Loucy (cell line): ENCODE data around the gene DOLPP1.

ENCODE experiments used
- H2AFZ ChIP-seq: fragments of 200-600 bp; sonication (generic); 2 replicates; pipeline ENCODE4 v1.6.0; 2016; ENCODE audit warnings: antibody characterized with exemption, mild to moderate bottlenecking, low read length, moderate library complexity
- H3F3A ChIP-seq: fragments of 200-600 bp; 2 replicates; pipeline ENCODE4 v1.6.0; 2016; ENCODE audit warnings: antibody characterized with exemption, low read depth, mild to moderate bottlenecking
- H3K27me3 ChIP-seq: fragments of 200-600 bp; sonication (generic); 2 replicates; pipeline ENCODE4 v1.6.1; 2014; ENCODE audit warnings: low read length, mild to moderate bottlenecking; ENCODE audit not compliant: insufficient read depth, poor library complexity, severe bottlenecking
- H3K36me3 ChIP-seq: fragments of 200-600 bp; sonication (generic); 2 replicates; pipeline ENCODE4 v1.6.1; 2016; ENCODE audit warnings: low read length; ENCODE audit not compliant: insufficient read depth
- H3K4me1 ChIP-seq: fragments of 200-600 bp; sonication (generic); 2 replicates; pipeline ENCODE4 v1.5.1; 2014; ENCODE audit warnings: low read length, mild to moderate bottlenecking; ENCODE audit not compliant: insufficient read depth, poor library complexity, severe bottlenecking
- H3K4me2 ChIP-seq: fragments of 200-600 bp; sonication (generic); 2 replicates; pipeline ENCODE4 v1.6.0; 2014; ENCODE audit warnings: antibody characterized with exemption, low read length, low read depth, mild to moderate bottlenecking; ENCODE audit not compliant: poor library complexity, severe bottlenecking
- H3K4me3 ChIP-seq: fragments of 200-600 bp; sonication (generic); 2 replicates; pipeline ENCODE4 v1.5.1; 2014; ENCODE audit warnings: low read length, mild to moderate bottlenecking, mixed read lengths; ENCODE audit not compliant: poor library complexity, severe bottlenecking
- H3K79me2 ChIP-seq: fragments of 200-600 bp; sonication (generic); 2 replicates; pipeline ENCODE4 v1.6.1; 2014; ENCODE audit warnings: low read length; ENCODE audit not compliant: insufficient read depth
- H3K9ac ChIP-seq: fragments of 200-600 bp; sonication (generic); 2 replicates; pipeline ENCODE4 v1.6.0; 2014; ENCODE audit warnings: mild to moderate bottlenecking, low read depth, low read length, moderate library complexity; ENCODE audit not compliant: poor library complexity, severe bottlenecking
- H3K9me2 ChIP-seq: fragments of 200-600 bp; sonication (generic); replicated peaks from 2 replicates; pipeline ENCODE4 v1.6.1; 2016; ENCODE audit warnings: low read depth, low read length, mixed read lengths
- H3K9me3 ChIP-seq: fragments of 200-600 bp; sonication (generic); 2 replicates; pipeline ENCODE4 v1.6.1; 2014; ENCODE audit warnings: mild to moderate bottlenecking, antibody characterized with exemption, low read length, low read depth; ENCODE audit not compliant: insufficient read depth
- H4K20me1 ChIP-seq: fragments of 200-600 bp; sonication (generic); 2 replicates; pipeline ENCODE4 v1.6.0; 2014; ENCODE audit warnings: antibody characterized with exemption, low read length, mild to moderate bottlenecking; ENCODE audit not compliant: insufficient read depth, poor library complexity, severe bottlenecking
- EZH2phosphoT487 ChIP-seq: fragments of 200-600 bp; IDR thresholded peaks from 2 replicates; pipeline ENCODE4 v1.6.1; 2018; ENCODE audit warnings: antibody characterized with exemption, mild to moderate bottlenecking, moderate library complexity, borderline replicate concordance
- TF ChIP-seq, protein P1 (sequence below): fragments of 200-600 bp; sonication (generic); conservative IDR thresholded peaks from 2 replicates; pipeline ENCODE4 v1.5.1; 2014; ENCODE audit warnings: mild to moderate bottlenecking, antibody characterized with exemption, low read length

DOLPP1 gene

DNA sequence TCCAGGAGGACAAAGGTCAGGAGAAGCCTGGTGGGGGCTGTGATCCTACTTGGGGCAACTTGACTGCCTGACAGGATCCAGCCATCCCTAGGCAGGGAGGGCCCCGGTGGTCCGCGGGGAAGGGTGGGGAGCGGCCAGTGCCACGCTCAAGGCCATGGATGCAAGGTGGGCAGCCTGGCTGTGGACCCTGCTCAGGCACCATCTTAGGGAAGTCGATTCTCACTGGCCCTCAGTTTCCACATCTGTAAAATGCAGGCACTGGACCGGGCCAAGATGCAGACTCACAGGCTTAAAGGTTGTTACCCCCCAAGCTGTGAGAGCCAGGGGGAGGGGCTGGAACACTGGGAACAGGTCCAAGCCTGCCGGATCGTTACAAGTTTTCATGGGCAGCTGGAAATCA, 8.7 kb upstream of the DOLPP1 start:
- H3K9me3 ChIP-seq, result no peaks in the 10 kb centered on the region
- peak overlapping the region; percentile 89 for H3K9ac ChIP-seq
- no peak for TF ChIP-seq EZH2phosphoT487
- TF ChIP-seq, protein P1, sequence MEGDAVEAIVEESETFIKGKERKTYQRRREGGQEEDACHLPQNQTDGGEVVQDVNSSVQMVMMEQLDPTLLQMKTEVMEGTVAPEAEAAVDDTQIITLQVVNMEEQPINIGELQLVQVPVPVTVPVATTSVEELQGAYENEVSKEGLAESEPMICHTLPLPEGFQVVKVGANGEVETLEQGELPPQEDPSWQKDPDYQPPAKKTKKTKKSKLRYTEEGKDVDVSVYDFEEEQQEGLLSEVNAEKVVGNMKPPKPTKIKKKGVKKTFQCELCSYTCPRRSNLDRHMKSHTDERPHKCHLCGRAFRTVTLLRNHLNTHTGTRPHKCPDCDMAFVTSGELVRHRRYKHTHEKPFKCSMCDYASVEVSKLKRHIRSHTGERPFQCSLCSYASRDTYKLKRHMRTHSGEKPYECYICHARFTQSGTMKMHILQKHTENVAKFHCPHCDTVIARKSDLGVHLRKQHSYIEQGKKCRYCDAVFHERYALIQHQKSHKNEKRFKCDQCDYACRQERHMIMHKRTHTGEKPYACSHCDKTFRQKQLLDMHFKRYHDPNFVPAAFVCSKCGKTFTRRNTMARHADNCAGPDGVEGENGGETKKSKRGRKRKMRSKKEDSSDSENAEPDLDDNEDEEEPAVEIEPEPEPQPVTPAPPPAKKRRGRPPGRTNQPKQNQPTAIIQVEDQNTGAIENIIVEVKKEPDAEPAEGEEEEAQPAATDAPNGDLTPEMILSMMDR, result no peak
- no peaks in the 10 kb centered on the region for H3K9me2 ChIP-seq
- H3K27me3 ChIP-seq, result no peaks in the 10 kb centered on the region
- no peaks in the 10 kb centered on the region for H3K36me3 ChIP-seq
- peak overlapping the region; percentile 90 for H3K4me2 ChIP-seq
- H3F3A ChIP-seq, result peaks cover 11% of the 10 kb centered on the region; the same call in 1 of the 2 replicates
- H2AFZ ChIP-seq, result no peak overlapping the region
- H3K4me1 ChIP-seq, result peaks cover 45% of the 10 kb centered on the region
- no peaks in the 10 kb centered on the region for H4K20me1 ChIP-seq
- H3K4me3 ChIP-seq, result peak overlapping the region; percentile 68
- H3K79me2 ChIP-seq, result peaks cover 20% of the 10 kb centered on the region; the same call in 1 of the 2 replicates

DNA sequence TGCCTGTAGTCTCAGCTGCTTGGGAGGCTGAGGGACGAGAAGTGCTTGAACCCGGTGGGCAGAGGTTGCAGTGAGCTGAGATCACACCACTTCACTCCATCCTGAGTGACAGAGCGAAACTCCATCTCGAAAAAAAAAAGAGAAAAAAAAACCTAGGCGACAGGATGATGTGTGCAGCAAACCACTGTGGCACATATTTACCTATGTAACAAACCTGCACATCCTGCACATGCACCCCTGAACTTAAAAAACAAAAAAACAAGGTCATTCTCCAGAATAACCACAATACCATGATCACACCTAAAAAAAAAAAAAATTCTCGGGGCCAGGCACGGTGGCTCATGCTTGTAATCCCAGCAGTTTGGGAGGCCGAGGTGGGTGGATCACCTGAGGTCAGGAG, 7.5 kb upstream of the DOLPP1 start:
- Histone ChIP-seq H3K9ac (no peak overlapping the region), H3K36me3 (no peaks in the 10 kb centered on the region), H3K4me2 (no peak overlapping the region), H3K4me1 (peaks cover 33% of the 10 kb centered on the region), H2AFZ (no peak overlapping the region), H4K20me1 (no peaks in the 10 kb centered on the region), H3K27me3 (no peaks in the 10 kb centered on the region), H3F3A (peaks cover 11% of the 10 kb centered on the region; the same call in 1 of the 2 replicates), H3K79me2 (peaks cover 20% of the 10 kb centered on the region; the same call in 1 of the 2 replicates), H3K9me2 (no peaks in the 10 kb centered on the region), H3K4me3 (no peak overlapping the region), H3K9me3 (no peaks in the 10 kb centered on the region)
- no peak for TF ChIP-seq EZH2phosphoT487
- TF ChIP-seq, protein P1, result no peak

DNA sequence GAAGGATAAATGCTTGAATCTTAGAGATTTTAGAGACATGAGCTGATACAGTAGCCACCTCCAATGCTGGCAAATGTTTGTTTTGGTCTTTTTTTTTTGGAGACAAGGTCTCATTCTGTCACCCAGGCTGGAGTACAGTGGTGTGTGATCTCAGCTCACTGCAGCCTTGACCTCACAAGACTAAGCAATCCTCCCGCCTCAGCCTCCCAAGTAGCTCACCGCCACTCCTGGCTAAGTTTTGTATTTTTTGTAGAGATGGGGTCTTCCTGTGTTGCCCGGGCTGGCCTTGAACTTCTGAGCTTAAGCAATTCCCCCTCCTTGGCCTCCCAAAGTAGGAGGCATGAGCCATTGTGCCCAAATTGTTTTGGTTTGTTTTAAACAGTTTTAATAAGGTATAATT, 6.8 kb upstream of the DOLPP1 start:
- Histone ChIP-seq H3K9ac (no peak overlapping the region), H3F3A (peaks cover 4% of the 10 kb centered on the region; the same call in 1 of the 2 replicates), H3K36me3 (no peaks in the 10 kb centered on the region), H3K79me2 (peaks cover 20% of the 10 kb centered on the region; the same call in 1 of the 2 replicates), H3K4me2 (no peak overlapping the region), H2AFZ (no peak overlapping the region), H3K27me3 (no peaks in the 10 kb centered on the region), H3K9me3 (no peaks in the 10 kb centered on the region), H3K4me1 (peaks cover 26% of the 10 kb centered on the region), H3K4me3 (no peak overlapping the region), H3K9me2 (no peaks in the 10 kb centered on the region), H4K20me1 (no peaks in the 10 kb centered on the region)
- no peak for TF ChIP-seq EZH2phosphoT487
- TF ChIP-seq, protein P1, result no peak
